Measurements from ENCODE around the gene CRAMP1.

DNA sequence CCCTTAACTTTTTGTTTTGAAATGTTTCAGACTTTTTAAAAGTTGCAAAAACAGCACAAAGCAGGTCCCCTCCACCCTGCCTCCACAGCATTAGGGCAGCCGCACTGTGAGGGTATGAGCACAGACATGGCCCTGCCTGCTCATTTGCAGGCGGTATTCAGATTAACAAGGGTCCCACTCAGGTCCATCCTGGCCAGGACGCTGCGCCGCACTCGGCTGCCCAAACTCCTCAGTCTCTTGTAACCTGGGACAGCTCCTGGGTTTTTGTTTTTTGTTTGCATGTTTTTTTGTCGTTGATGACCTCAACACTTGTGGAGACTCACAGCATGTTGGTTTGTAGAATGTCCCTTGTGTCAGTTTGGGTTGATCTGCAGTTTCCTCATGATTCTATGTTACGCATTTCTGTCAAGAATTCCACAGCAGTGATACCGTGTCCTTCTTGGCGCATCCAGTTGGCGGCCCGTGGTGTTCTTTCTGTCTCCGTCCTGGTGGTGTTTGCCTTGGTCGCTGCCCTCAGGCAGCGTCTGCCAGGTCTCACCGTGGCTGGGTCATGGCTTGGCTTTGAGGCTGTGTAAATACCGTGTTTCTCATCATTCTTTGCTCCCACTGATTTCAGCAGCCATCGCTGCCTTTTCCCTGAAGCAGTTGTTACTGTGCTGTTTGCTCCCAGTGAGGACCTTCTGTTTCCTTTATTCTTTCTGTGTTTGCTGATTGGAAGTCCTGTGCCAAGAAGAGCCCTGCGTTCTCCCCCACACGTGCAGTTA is 18.5 kb downstream of the CRAMP1 start:
- no peak for TF ChIP-seq EZH2phosphoT487 (IDR thresholded peaks at IDR 0.05)
- TF ChIP-seq, protein P1, sequence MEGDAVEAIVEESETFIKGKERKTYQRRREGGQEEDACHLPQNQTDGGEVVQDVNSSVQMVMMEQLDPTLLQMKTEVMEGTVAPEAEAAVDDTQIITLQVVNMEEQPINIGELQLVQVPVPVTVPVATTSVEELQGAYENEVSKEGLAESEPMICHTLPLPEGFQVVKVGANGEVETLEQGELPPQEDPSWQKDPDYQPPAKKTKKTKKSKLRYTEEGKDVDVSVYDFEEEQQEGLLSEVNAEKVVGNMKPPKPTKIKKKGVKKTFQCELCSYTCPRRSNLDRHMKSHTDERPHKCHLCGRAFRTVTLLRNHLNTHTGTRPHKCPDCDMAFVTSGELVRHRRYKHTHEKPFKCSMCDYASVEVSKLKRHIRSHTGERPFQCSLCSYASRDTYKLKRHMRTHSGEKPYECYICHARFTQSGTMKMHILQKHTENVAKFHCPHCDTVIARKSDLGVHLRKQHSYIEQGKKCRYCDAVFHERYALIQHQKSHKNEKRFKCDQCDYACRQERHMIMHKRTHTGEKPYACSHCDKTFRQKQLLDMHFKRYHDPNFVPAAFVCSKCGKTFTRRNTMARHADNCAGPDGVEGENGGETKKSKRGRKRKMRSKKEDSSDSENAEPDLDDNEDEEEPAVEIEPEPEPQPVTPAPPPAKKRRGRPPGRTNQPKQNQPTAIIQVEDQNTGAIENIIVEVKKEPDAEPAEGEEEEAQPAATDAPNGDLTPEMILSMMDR (IDR thresholded peaks at IDR 0.05): no peak

Measured in neural progenitor cell (in vitro differentiated cells).